SU-DHL-6 (cell line): ENCODE data around the gene GPNMB.

ENCODE experiments used
- H2AFZ ChIP-seq: fragments of 200-600 bp; sonication (generic); 2 replicates; pipeline ENCODE4 v1.6.1; 2014; ENCODE audit warnings: low read depth, mild to moderate bottlenecking, moderate library complexity, mixed read lengths, antibody characterized with exemption, low read length; ENCODE audit not compliant: severe bottlenecking
- H3F3A ChIP-seq: fragments of 200-600 bp; shearing (Covaris generic); 2 replicates; pipeline ENCODE4 v1.6.0; 2016; ENCODE audit warnings: antibody characterized with exemption, mild to moderate bottlenecking; ENCODE audit not compliant: insufficient read depth
- H3K27ac ChIP-seq: fragments of 200-600 bp; sonication (generic); 2 replicates; pipeline ENCODE4 v1.5.1; 2016; ENCODE audit warnings: low read depth, mild to moderate bottlenecking, low read length, moderate library complexity, mixed read lengths
- H3K27me3 ChIP-seq: fragments of 200-600 bp; sonication (generic), shearing (Covaris generic); 2 replicates; pipeline ENCODE4 v1.6.0; 2014; ENCODE audit warnings: mild to moderate bottlenecking, low read length
- H3K36me3 ChIP-seq: fragments of 200-600 bp; sonication (generic); 2 replicates; pipeline ENCODE4 v1.6.1; 2014; ENCODE audit warnings: mild to moderate bottlenecking, low read length, mixed read lengths
- H3K4me2 ChIP-seq: fragments of 300-600, 200-600 bp; shearing (Covaris generic), sonication (generic); 2 replicates; pipeline ENCODE4 v1.6.0; 2014; ENCODE audit warnings: low read length, low read depth, mild to moderate bottlenecking; ENCODE audit not compliant: poor library complexity, severe bottlenecking
- H3K4me3 ChIP-seq: fragments of 200-600 bp; sonication (generic); 2 replicates; pipeline ENCODE4 v1.5.1; 2014; ENCODE audit warnings: antibody characterized with exemption, low read length, mild to moderate bottlenecking, mixed read lengths; ENCODE audit not compliant: insufficient read depth, poor library complexity, severe bottlenecking
- H3K79me2 ChIP-seq: fragments of 200-600 bp; sonication (generic); 2 replicates; pipeline ENCODE4 v1.6.1; 2014; ENCODE audit warnings: mild to moderate bottlenecking, low read length, moderate library complexity; ENCODE audit not compliant: insufficient read depth
- H3K9ac ChIP-seq: fragments of 200-600 bp; sonication (generic); 2 replicates; pipeline ENCODE4 v1.7.0; 2014; ENCODE audit warnings: mild to moderate bottlenecking, low read length
- H3K9me2 ChIP-seq: fragments of 200-600 bp; sonication (generic); replicated peaks from 2 replicates; pipeline ENCODE4 v1.6.1; 2014; ENCODE audit warnings: low read length; ENCODE audit not compliant: insufficient read depth
- H3K9me3 ChIP-seq: fragments of 200-600 bp; sonication (generic); 2 replicates; pipeline ENCODE4 v1.6.1; 2014; ENCODE audit warnings: low read length, mixed read lengths; ENCODE audit not compliant: insufficient read depth
- H4K20me1 ChIP-seq: fragments of 200-600 bp; sonication (generic); 2 replicates; pipeline ENCODE4 v1.6.1; 2014; ENCODE audit warnings: low read depth, mild to moderate bottlenecking, antibody characterized with exemption, low read length, moderate library complexity, mixed read lengths
- CTCF ChIP-seq: fragments of 200-600 bp; sonication (generic); IDR thresholded peaks from one replicate; pipeline ENCODE4 v1.5.1; 2017; ENCODE audit warnings: antibody characterized with exemption, mild to moderate bottlenecking, low read length, moderate library complexity; ENCODE audit not compliant: insufficient read depth, poor library complexity, severe bottlenecking
- EZH2phosphoT487 ChIP-seq: fragments of 200-600 bp; sonication (generic), shearing (Covaris generic); conservative IDR thresholded peaks from 2 replicates; pipeline ENCODE4 v1.6.1; 2018; ENCODE audit warnings: mild to moderate bottlenecking, antibody characterized with exemption, low read length, moderate library complexity, mixed read lengths

GPNMB gene

GRCh38 chr7:23207884-23208283, 38.7 kb upstream of the GPNMB start:
- Histone ChIP-seq H3K27ac (no peak overlapping the region), H3K79me2 (no peaks in the 10 kb centered on the region), H3K9ac (no peak overlapping the region), H2AFZ (no peak overlapping the region), H3F3A (peaks cover 13% of the 10 kb centered on the region), H3K36me3 (peaks cover 4% of the 10 kb centered on the region; the same call in 1 of the 2 replicates), H3K9me2 (no peaks in the 10 kb centered on the region), H3K27me3 (no peaks in the 10 kb centered on the region), H4K20me1 (no peaks in the 10 kb centered on the region), H3K4me2 (no peak overlapping the region), H3K4me3 (no peak overlapping the region), H3K9me3 (no peaks in the 10 kb centered on the region)
- TF ChIP-seq CTCF (no peak), EZH2phosphoT487 (no peak)

GRCh38 chr7:23208316-23208715, 38.3 kb upstream of the GPNMB start:
- Histone ChIP-seq H3K79me2 (no peaks in the 10 kb centered on the region), H2AFZ (no peak overlapping the region), H3K4me3 (no peak overlapping the region), H3K9me3 (no peaks in the 10 kb centered on the region), H3F3A (peaks cover 9% of the 10 kb centered on the region), H3K27me3 (no peaks in the 10 kb centered on the region), H3K36me3 (peaks cover 4% of the 10 kb centered on the region; the same call in 1 of the 2 replicates), H3K9me2 (no peaks in the 10 kb centered on the region), H3K4me2 (no peak overlapping the region), H3K9ac (no peak overlapping the region), H4K20me1 (no peaks in the 10 kb centered on the region), H3K27ac (no peak overlapping the region)
- TF ChIP-seq EZH2phosphoT487: no peak
- no peak for TF ChIP-seq CTCF

GRCh38 chr7:23210506-23210905, 36.1 kb upstream of the GPNMB start:
- Histone ChIP-seq H3K4me3 (no peak overlapping the region), H3K79me2 (no peaks in the 10 kb centered on the region), H3F3A (no peaks in the 10 kb centered on the region), H3K4me2 (no peak overlapping the region), H3K36me3 (no peaks in the 10 kb centered on the region), H3K27me3 (no peaks in the 10 kb centered on the region), H3K9me2 (no peaks in the 10 kb centered on the region), H3K9me3 (no peaks in the 10 kb centered on the region), H2AFZ (no peak overlapping the region), H3K9ac (no peak overlapping the region), H3K27ac (no peak overlapping the region), H4K20me1 (no peaks in the 10 kb centered on the region)
- no peak for TF ChIP-seq EZH2phosphoT487

GRCh38 chr7:23211589-23211988, 35.0 kb upstream of the GPNMB start:
- Histone ChIP-seq H3K9ac (no peak overlapping the region), H3K27ac (no peak overlapping the region), H3K36me3 (no peaks in the 10 kb centered on the region), H3K4me2 (no peak overlapping the region), H3K9me2 (no peaks in the 10 kb centered on the region), H3K27me3 (no peaks in the 10 kb centered on the region), H3K4me3 (no peak overlapping the region), H2AFZ (no peak overlapping the region), H3K9me3 (no peaks in the 10 kb centered on the region), H4K20me1 (no peaks in the 10 kb centered on the region), H3F3A (no peaks in the 10 kb centered on the region), H3K79me2 (no peaks in the 10 kb centered on the region)
- TF ChIP-seq CTCF (no peak), EZH2phosphoT487 (no peak)
